HepG2 (cell line): ENCODE data around the gene KLF16. TPM values are rescaled to one million over a fixed set of nuclear protein-coding genes. Genes with fewer than 3 reads are reported as not detected.

Source experiments
- ARNT2 ChIP-seq: sonication (generic); formaldehyde crosslinking; IDR thresholded peaks from 2 replicates; pipeline ENCODE4 v1.8.0; 2022; ENCODE audit warnings: mild to moderate bottlenecking, low read depth, missing genetic modification reagents, moderate library complexity
- CREM ChIP-seq, 2 experiments: sonication (generic) in 1 of 2; formaldehyde crosslinking in 1 of 2; IDR thresholded peaks; 2 replicates each; pipeline versions ENCODE4 v1.4.0 to v1.6.1; 2016 to 2020; ENCODE audit warnings: antibody characterized with exemption in 1 of 2, mild to moderate bottlenecking in 1 of 2, missing genetic modification reagents in 1 of 2
- HDAC1 ChIP-seq: sonication (generic); formaldehyde crosslinking; IDR thresholded peaks from 2 replicates; pipeline ENCODE4 v1.5.1; 2020; ENCODE audit warnings: mild to moderate bottlenecking, missing genetic modification reagents
- NFKB2 ChIP-seq: sonication (generic); formaldehyde crosslinking; IDR thresholded peaks from 2 replicates; pipeline ENCODE4 v1.4.0; 2020; ENCODE audit warnings: missing genetic modification reagents, borderline replicate concordance
- RXRB ChIP-seq: IDR thresholded peaks from 2 replicates; pipeline ENCODE4 v1.6.1; 2016; ENCODE audit warnings: borderline replicate concordance, missing genetic modification reagents, missing compliant biosample characterization
- SIX1 ChIP-seq: sonication (generic); formaldehyde crosslinking; IDR thresholded peaks from 2 replicates; pipeline ENCODE4 v1.4.0; 2020; ENCODE audit warnings: missing genetic modification reagents, borderline replicate concordance
- SP2 ChIP-seq: sonication (generic); formaldehyde crosslinking; IDR thresholded peaks from 2 replicates; pipeline ENCODE4 v1.5.1; 2020; ENCODE audit warnings: mild to moderate bottlenecking, missing genetic modification reagents
- ZBTB8A ChIP-seq: sonication (generic); formaldehyde crosslinking; IDR thresholded peaks from 2 replicates; pipeline ENCODE4 v1.4.0; 2020; ENCODE audit warnings: mild to moderate bottlenecking, low read depth, missing genetic modification reagents, borderline replicate concordance
- ZC3H4 ChIP-seq: sonication (generic); formaldehyde crosslinking; IDR thresholded peaks from 2 replicates; pipeline ENCODE4 v1.4.0; 2020; ENCODE audit warnings: missing genetic modification reagents, borderline replicate concordance
- ZNF441 ChIP-seq: sonication (generic); formaldehyde crosslinking; IDR thresholded peaks from 2 replicates; pipeline ENCODE4 v1.7.0; 2021; ENCODE audit warnings: missing genetic modification reagents, borderline replicate concordance
- polyA plus RNA-seq, 8 experiments: library from polyadenylated mRNA; depleted of rRNA in 3 of 8; stranded (reverse) in 7 of 8; unstranded in 1 of 8; fragments of >200 nt; fragmentation: Illumina TruSeq in 4 of 8; extraction: Trizol in 4 of 8; gene quantifications; 2 replicates each; pipeline versions ENCODE4 v1.2.1 to v1.2.3, GENCODE V29; 2011 to 2016; ENCODE audit warnings: low read depth in 4 of 8, missing spikeins in 1 of 8, mixed read lengths in 1 of 8; ENCODE audit not compliant: insufficient read depth in 1 of 8
- total RNA-seq, 5 experiments: library from RNA; depleted of rRNA; stranded (reverse); fragments of >200 nt; fragmentation: Illumina TruSeq; extraction: Trizol; gene quantifications; 2 replicates each; pipeline ENCODE4 v1.2.3, GENCODE V29; 2016; ENCODE audit warnings: low read depth in 1 of 5
- TF ChIP-seq, protein P1 (sequence below): sonication (generic); formaldehyde crosslinking; IDR thresholded peaks from 2 replicates; pipeline ENCODE4 v1.4.0; 2020; ENCODE audit warnings: missing genetic modification reagents
- TF ChIP-seq, protein P2 (sequence below): sonication (generic); formaldehyde crosslinking; IDR thresholded peaks from 2 replicates; pipeline ENCODE4 v1.4.0; 2020; ENCODE audit warnings: mild to moderate bottlenecking, missing genetic modification reagents
- TF ChIP-seq, protein P3 (sequence below): sonication (generic); formaldehyde crosslinking; IDR thresholded peaks from 2 replicates; pipeline ENCODE4 v1.4.0; 2020; ENCODE audit warnings: missing genetic modification reagents
- TF ChIP-seq, protein P4 (sequence below): sonication (generic); formaldehyde crosslinking; IDR thresholded peaks from 2 replicates; pipeline ENCODE4 v1.5.1; 2020; ENCODE audit warnings: mild to moderate bottlenecking, missing genetic modification reagents, moderate library complexity
- TF ChIP-seq, protein P5 (sequence below): sonication (generic); formaldehyde crosslinking; IDR thresholded peaks from 2 replicates; pipeline ENCODE4 v1.8.1; 2023; ENCODE audit warnings: mild to moderate bottlenecking, moderate library complexity, missing genetic modification reagents

Gene KLF16
- total and polyA plus RNA-seq, 2 of the 13 experiments (the other 11 are each of a cell fraction or from before 2014, with no cell fraction given): 3.5 to 6.7 TPM

DNA sequence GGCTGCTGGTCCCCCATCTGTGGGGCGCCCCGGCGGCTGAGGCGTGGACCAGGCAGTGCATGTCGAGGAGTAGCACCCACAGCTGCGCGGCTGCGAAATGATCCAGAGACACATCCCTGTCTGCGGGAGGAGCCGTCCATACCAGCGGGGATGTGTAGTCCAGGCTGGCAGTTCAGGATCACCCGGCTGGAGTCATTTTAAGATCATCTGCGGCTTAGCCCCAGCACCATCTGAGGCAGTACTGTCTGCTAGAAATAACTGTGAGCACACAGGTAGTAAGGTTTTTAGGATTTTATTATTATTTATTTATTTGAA lies 44.9 kb upstream of the KLF16 start (continued):
- TF ChIP-seq, protein P1, sequence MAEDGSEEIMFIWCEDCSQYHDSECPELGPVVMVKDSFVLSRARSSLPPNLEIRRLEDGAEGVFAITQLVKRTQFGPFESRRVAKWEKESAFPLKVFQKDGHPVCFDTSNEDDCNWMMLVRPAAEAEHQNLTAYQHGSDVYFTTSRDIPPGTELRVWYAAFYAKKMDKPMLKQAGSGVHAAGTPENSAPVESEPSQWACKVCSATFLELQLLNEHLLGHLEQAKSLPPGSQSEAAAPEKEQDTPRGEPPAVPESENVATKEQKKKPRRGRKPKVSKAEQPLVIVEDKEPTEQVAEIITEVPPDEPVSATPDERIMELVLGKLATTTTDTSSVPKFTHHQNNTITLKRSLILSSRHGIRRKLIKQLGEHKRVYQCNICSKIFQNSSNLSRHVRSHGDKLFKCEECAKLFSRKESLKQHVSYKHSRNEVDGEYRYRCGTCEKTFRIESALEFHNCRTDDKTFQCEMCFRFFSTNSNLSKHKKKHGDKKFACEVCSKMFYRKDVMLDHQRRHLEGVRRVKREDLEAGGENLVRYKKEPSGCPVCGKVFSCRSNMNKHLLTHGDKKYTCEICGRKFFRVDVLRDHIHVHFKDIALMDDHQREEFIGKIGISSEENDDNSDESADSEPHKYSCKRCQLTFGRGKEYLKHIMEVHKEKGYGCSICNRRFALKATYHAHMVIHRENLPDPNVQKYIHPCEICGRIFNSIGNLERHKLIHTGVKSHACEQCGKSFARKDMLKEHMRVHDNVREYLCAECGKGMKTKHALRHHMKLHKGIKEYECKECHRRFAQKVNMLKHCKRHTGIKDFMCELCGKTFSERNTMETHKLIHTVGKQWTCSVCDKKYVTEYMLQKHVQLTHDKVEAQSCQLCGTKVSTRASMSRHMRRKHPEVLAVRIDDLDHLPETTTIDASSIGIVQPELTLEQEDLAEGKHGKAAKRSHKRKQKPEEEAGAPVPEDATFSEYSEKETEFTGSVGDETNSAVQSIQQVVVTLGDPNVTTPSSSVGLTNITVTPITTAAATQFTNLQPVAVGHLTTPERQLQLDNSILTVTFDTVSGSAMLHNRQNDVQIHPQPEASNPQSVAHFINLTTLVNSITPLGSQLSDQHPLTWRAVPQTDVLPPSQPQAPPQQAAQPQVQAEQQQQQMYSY (CRISPR knock-in tag): no peak
- TF ChIP-seq NFKB2 (CRISPR knock-in tag) (no peak), CREM (IDR thresholded peaks at IDR 0.05) (no peak), CREM (CRISPR knock-in tag; IDR thresholded peaks at IDR 0.05) (no peak), ZC3H4 (CRISPR knock-in tag) (no peak), ARNT2 (CRISPR knock-in tag) (no peak), ZNF441 (CRISPR knock-in tag) (no peak), HDAC1 (CRISPR knock-in tag) (no peak), SP2 (CRISPR knock-in tag) (no peak), RXRB (CRISPR knock-in tag) (peak; percentile 3; the same call in 1 of the 2 replicates), SIX1 (CRISPR knock-in tag) (no peak), ZBTB8A (CRISPR knock-in tag) (no peak)
- TF ChIP-seq, protein P2, sequence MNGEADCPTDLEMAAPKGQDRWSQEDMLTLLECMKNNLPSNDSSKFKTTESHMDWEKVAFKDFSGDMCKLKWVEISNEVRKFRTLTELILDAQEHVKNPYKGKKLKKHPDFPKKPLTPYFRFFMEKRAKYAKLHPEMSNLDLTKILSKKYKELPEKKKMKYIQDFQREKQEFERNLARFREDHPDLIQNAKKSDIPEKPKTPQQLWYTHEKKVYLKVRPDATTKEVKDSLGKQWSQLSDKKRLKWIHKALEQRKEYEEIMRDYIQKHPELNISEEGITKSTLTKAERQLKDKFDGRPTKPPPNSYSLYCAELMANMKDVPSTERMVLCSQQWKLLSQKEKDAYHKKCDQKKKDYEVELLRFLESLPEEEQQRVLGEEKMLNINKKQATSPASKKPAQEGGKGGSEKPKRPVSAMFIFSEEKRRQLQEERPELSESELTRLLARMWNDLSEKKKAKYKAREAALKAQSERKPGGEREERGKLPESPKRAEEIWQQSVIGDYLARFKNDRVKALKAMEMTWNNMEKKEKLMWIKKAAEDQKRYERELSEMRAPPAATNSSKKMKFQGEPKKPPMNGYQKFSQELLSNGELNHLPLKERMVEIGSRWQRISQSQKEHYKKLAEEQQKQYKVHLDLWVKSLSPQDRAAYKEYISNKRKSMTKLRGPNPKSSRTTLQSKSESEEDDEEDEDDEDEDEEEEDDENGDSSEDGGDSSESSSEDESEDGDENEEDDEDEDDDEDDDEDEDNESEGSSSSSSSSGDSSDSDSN: 0 out of 2 replicates have a peak, but pooled peaks have one; percentile 24
- TF ChIP-seq, protein P3, sequence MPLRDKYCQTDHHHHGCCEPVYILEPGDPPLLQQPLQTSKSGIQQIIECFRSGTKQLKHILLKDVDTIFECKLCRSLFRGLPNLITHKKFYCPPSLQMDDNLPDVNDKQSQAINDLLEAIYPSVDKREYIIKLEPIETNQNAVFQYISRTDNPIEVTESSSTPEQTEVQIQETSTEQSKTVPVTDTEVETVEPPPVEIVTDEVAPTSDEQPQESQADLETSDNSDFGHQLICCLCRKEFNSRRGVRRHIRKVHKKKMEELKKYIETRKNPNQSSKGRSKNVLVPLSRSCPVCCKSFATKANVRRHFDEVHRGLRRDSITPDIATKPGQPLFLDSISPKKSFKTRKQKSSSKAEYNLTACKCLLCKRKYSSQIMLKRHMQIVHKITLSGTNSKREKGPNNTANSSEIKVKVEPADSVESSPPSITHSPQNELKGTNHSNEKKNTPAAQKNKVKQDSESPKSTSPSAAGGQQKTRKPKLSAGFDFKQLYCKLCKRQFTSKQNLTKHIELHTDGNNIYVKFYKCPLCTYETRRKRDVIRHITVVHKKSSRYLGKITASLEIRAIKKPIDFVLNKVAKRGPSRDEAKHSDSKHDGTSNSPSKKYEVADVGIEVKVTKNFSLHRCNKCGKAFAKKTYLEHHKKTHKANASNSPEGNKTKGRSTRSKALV: 0 out of 2 replicates have a peak, but pooled peaks have one; percentile 8
- TF ChIP-seq, protein P4, sequence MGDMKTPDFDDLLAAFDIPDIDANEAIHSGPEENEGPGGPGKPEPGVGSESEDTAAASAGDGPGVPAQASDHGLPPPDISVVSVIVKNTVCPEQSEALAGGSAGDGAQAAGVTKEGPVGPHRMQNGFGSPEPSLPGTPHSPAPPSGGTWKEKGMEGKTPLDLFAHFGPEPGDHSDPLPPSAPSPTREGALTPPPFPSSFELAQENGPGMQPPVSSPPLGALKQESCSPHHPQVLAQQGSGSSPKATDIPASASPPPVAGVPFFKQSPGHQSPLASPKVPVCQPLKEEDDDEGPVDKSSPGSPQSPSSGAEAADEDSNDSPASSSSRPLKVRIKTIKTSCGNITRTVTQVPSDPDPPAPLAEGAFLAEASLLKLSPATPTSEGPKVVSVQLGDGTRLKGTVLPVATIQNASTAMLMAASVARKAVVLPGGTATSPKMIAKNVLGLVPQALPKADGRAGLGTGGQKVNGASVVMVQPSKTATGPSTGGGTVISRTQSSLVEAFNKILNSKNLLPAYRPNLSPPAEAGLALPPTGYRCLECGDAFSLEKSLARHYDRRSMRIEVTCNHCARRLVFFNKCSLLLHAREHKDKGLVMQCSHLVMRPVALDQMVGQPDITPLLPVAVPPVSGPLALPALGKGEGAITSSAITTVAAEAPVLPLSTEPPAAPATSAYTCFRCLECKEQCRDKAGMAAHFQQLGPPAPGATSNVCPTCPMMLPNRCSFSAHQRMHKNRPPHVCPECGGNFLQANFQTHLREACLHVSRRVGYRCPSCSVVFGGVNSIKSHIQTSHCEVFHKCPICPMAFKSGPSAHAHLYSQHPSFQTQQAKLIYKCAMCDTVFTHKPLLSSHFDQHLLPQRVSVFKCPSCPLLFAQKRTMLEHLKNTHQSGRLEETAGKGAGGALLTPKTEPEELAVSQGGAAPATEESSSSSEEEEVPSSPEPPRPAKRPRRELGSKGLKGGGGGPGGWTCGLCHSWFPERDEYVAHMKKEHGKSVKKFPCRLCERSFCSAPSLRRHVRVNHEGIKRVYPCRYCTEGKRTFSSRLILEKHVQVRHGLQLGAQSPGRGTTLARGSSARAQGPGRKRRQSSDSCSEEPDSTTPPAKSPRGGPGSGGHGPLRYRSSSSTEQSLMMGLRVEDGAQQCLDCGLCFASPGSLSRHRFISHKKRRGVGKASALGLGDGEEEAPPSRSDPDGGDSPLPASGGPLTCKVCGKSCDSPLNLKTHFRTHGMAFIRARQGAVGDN (CRISPR knock-in tag): 0 out of 2 replicates have a peak, but pooled peaks have one; percentile 32
- TF ChIP-seq, protein P5, sequence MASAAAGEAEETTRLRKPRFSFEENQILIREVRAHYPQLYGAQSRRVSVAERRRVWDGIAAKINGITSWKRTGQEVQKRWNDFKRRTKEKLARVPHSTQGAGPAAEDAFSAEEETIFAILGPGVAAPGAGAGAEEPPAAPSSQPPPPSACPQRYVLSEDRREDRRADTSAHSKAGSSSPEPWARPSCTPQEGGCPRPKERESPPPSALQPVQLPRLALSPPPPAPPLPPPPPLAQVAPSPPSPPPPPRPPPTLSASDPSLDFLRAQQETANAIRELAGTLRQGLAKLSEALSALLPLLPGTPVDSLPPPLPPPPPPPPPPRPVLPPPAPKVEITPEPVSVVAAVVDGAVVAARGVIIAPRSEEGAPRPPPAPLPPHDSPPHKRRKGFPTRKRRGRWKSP (CRISPR knock-in tag): 0 out of 2 replicates have a peak, but pooled peaks have one; percentile 7
